ENCODE results near the gene CHST10. TPM values are rescaled to one million over a fixed set of nuclear protein-coding genes. Genes with fewer than 3 reads are reported as not detected.

Gene CHST10
- total RNA-seq, 1 experiment from 2014 or later = not detected

- H3K36me3 Mint-ChIP-seq (ENCODE audit: insufficient read depth, unreplicated experiment) = no peaks in the 10 kb centered on the region
- no peaks in the 10 kb centered on the region for H3K9me3 ChIP-seq
- H3K9me3 Mint-ChIP-seq (ENCODE audit: unreplicated experiment) = no peaks in the 10 kb centered on the region
- H3K27me3 Mint-ChIP-seq (ENCODE audit: insufficient read depth, unreplicated experiment) = peaks cover 7% of the 10 kb centered on the region
- H3K36me3 ChIP-seq (ENCODE audit: control insufficient read depth, insufficient read depth, low read length) = no peaks in the 10 kb centered on the region
- H3K4me1 Mint-ChIP-seq (ENCODE audit: low read depth, unreplicated experiment) = no peaks in the 10 kb centered on the region
- no peak overlapping the region for H3K4me3 ChIP-seq (ENCODE audit: low read depth, low read length)
- POLR2A ChIA-PET = no interaction called here
- no peak for TF ChIP-seq CTCF (IDR thresholded peaks at IDR 0.05; ENCODE audit: insufficient read depth in 1 of 2, low read depth in 1 of 2, low read length in 1 of 2, severe bottlenecking in 1 of 2, unreplicated experiment in 1 of 2)
- intact Hi-C loops (cut with micrococcal nuclease; ENCODE audit: unreplicated experiment) = no loop called here
- no peak overlapping the region for H3K27ac Mint-ChIP-seq (ENCODE audit: unreplicated experiment)
- CTCF ChIA-PET = no interaction called here
- H3K4me1 ChIP-seq = no peaks in the 10 kb centered on the region
- peaks cover 1% of the 10 kb centered on the region; the same call in 1 of the 2 replicates for H3K27me3 ChIP-seq (replicated peaks; ENCODE audit: control insufficient read depth, insufficient read depth, low read length)
- no TSS peak for BruUV-seq (replicated peaks)
- no peak for DNase-seq
- H3K4me3 Mint-ChIP-seq (ENCODE audit: unreplicated experiment) = no peak overlapping the region
These were observed 10.4 kb downstream of the CHST10 start for GRCh38 chr2:100407073-100407472.

GRCh38 chr2:100406120-100406508 is 11.4 kb downstream of the CHST10 start:
- intact Hi-C loops (cut with micrococcal nuclease; ENCODE audit: unreplicated experiment) = no loop called here
- BruUV-seq (replicated peaks) = no TSS peak
- H3K36me3 Mint-ChIP-seq (ENCODE audit: insufficient read depth, unreplicated experiment) = no peaks in the 10 kb centered on the region

GRCh38 chr2:100405403-100406119 is 11.9 kb downstream of the CHST10 start:
- H3K9me3 Mint-ChIP-seq (ENCODE audit: unreplicated experiment) = no peaks in the 10 kb centered on the region
- H3K36me3 Mint-ChIP-seq (ENCODE audit: insufficient read depth, unreplicated experiment) = no peaks in the 10 kb centered on the region
- no peak overlapping the region for H3K27ac Mint-ChIP-seq (ENCODE audit: unreplicated experiment)
- Histone ChIP-seq H3K27me3 (replicated peaks; ENCODE audit: control insufficient read depth, insufficient read depth, low read length) (peaks cover 1% of the 10 kb centered on the region; the same call in 1 of the 2 replicates), H3K9me3 (no peaks in the 10 kb centered on the region), H3K4me1 (no peaks in the 10 kb centered on the region), H3K4me3 (ENCODE audit: low read depth, low read length) (no peak overlapping the region), H3K36me3 (ENCODE audit: control insufficient read depth, insufficient read depth, low read length) (no peaks in the 10 kb centered on the region)
- ChIA-PET POLR2A (no interaction called here), CTCF (no interaction called here)
- no peaks in the 10 kb centered on the region for H3K4me1 Mint-ChIP-seq (ENCODE audit: low read depth, unreplicated experiment)
- no TSS peak for BruUV-seq (replicated peaks)
- intact Hi-C loops (cut with micrococcal nuclease; ENCODE audit: unreplicated experiment) = no loop called here
- TF ChIP-seq CTCF (IDR thresholded peaks at IDR 0.05; ENCODE audit: insufficient read depth in 1 of 2, low read depth in 1 of 2, low read length in 1 of 2, severe bottlenecking in 1 of 2, unreplicated experiment in 1 of 2) = no peak
- H3K4me3 Mint-ChIP-seq (ENCODE audit: unreplicated experiment) = no peak overlapping the region
- peaks cover 7% of the 10 kb centered on the region for H3K27me3 Mint-ChIP-seq (ENCODE audit: insufficient read depth, unreplicated experiment)
- no peak for DNase-seq

More at GRCh38 chr2:100406120-100406508, 11.4 kb downstream of the CHST10 start:
- Mint-ChIP-seq H3K4me1 (ENCODE audit: low read depth, unreplicated experiment) (no peaks in the 10 kb centered on the region), H3K4me3 (ENCODE audit: unreplicated experiment) (no peak overlapping the region), H3K9me3 (ENCODE audit: unreplicated experiment) (no peaks in the 10 kb centered on the region), H3K27me3 (ENCODE audit: insufficient read depth, unreplicated experiment) (peaks cover 7% of the 10 kb centered on the region), H3K27ac (ENCODE audit: unreplicated experiment) (no peak overlapping the region)
- H3K36me3 ChIP-seq (ENCODE audit: control insufficient read depth, insufficient read depth, low read length) = no peaks in the 10 kb centered on the region
- ChIA-PET POLR2A (no interaction called here), CTCF (no interaction called here)
- H3K4me3 ChIP-seq (ENCODE audit: low read depth, low read length) = no peak overlapping the region
- H3K27me3 ChIP-seq (replicated peaks; ENCODE audit: control insufficient read depth, insufficient read depth, low read length) = peaks cover 1% of the 10 kb centered on the region; the same call in 1 of the 2 replicates
- TF ChIP-seq CTCF (IDR thresholded peaks at IDR 0.05; ENCODE audit: insufficient read depth in 1 of 2, low read depth in 1 of 2, low read length in 1 of 2, severe bottlenecking in 1 of 2, unreplicated experiment in 1 of 2) = no peak
- H3K4me1 ChIP-seq = no peaks in the 10 kb centered on the region
- no peaks in the 10 kb centered on the region for H3K9me3 ChIP-seq
- DNase-seq = no peak
